ENCODE results near the gene GGT6. TPM values are rescaled to one million over a fixed set of nuclear protein-coding genes. Genes with fewer than 3 reads are reported as not detected.
A peak's percentile ranks its signal among the peaks of the same experiment; 100 is the strongest.
"Not testable (repeated sequence)": the region's sequence is repeated elsewhere in the genome, so short reads cannot be mapped to it uniquely, and the experiment has no call there.

The GGT6 gene
- total RNA-seq, 4 donors from 2014 or later = 0.21 to 4.4 (median 0.29) TPM; not detected in 1

- Histone ChIP-seq H3K9me3 (no peaks in the 10 kb centered on the region), H3K36me3 (no peaks in the 10 kb centered on the region), H3K27me3 (no peaks in the 10 kb centered on the region), H3K4me1 (peaks cover 0 to 16% of the 10 kb centered on the region in 2 donors), H3K4me3 (no peak overlapping the region), H3K27ac (peak overlapping the region; percentile 66 to 67)
- TF ChIP-seq CTCF (IDR thresholded peaks at IDR 0.05) = no peak
- no peak for TF ChIP-seq POLR2A (IDR thresholded peaks at IDR 0.05)
- intact Hi-C loops (cut with DNase I; ENCODE audit: low total_unique reads) = no loop called here
- DNase-seq = peak; percentile 74 to 87
These were observed 39.3 kb upstream of the GGT6 start for GRCh38 chr17:4599505-4600281.

GRCh38 chr17:4598776-4599504, 38.6 kb upstream of the GGT6 start:
- Histone ChIP-seq H3K4me1 (peaks cover 0 to 16% of the 10 kb centered on the region in 2 donors), H3K27ac (peak overlapping the region; percentile 66 to 67), H3K36me3 (no peaks in the 10 kb centered on the region), H3K9me3 (no peaks in the 10 kb centered on the region), H3K4me3 (no peak overlapping the region), H3K27me3 (no peaks in the 10 kb centered on the region)
- TF ChIP-seq CTCF (IDR thresholded peaks at IDR 0.05) (no peak), POLR2A (IDR thresholded peaks at IDR 0.05) (no peak)
- peak; percentile 55 to 74 for DNase-seq
- intact Hi-C loops (cut with DNase I; ENCODE audit: low total_unique reads) = no loop called here

GRCh38 chr17:4597975-4598374, 37.6 kb upstream of the GGT6 start:
- Histone ChIP-seq H3K4me3 (no peak overlapping the region), H3K4me1 (peaks cover 0 to 16% of the 10 kb centered on the region in 2 donors), H3K9me3 (no peaks in the 10 kb centered on the region), H3K36me3 (no peaks in the 10 kb centered on the region), H3K27ac (no peak overlapping the region), H3K27me3 (no peaks in the 10 kb centered on the region)
- intact Hi-C loops (cut with DNase I; ENCODE audit: low total_unique reads) = no loop called here
- TF ChIP-seq POLR2A (IDR thresholded peaks at IDR 0.05) = no peak
- TF ChIP-seq CTCF (IDR thresholded peaks at IDR 0.05) = no peak
- DNase-seq = no peak

GRCh38 chr17:4596636-4597380, 36.4 kb upstream of the GGT6 start:
- H3K9me3 ChIP-seq = no peaks in the 10 kb centered on the region
- intact Hi-C loops (cut with DNase I; ENCODE audit: low total_unique reads) = no loop called here
- H3K36me3 ChIP-seq = no peaks in the 10 kb centered on the region
- H3K4me3 ChIP-seq = no peak overlapping the region
- peaks cover 0 to 16% of the 10 kb centered on the region in 2 donors for H3K4me1 ChIP-seq
- H3K27me3 ChIP-seq = no peaks in the 10 kb centered on the region
- TF ChIP-seq POLR2A (IDR thresholded peaks at IDR 0.05) (no peak), CTCF (IDR thresholded peaks at IDR 0.05) (no peak)
- DNase-seq = no peak
- H3K27ac ChIP-seq = no peak overlapping the region

GRCh38 chr17:4595685-4596342, 35.4 kb upstream of the GGT6 start:
- H3K27me3 ChIP-seq; H3K4me3 ChIP-seq; H3K36me3 ChIP-seq; H3K27ac ChIP-seq; DNase-seq; intact Hi-C loops (cut with DNase I; ENCODE audit: low total_unique reads); H3K9me3 ChIP-seq: not testable (repeated sequence)
- peaks cover 0 to 16% of the 10 kb centered on the region in 2 donors for H3K4me1 ChIP-seq
